ENCODE measurements around the gene CHRNB4. TPM values are rescaled to one million over a fixed set of nuclear protein-coding genes. Genes with fewer than 3 reads are reported as not detected.

Gene CHRNB4
- total RNA-seq, 2 experiments from 2014 or later: not detected

- POLR2A ChIA-PET: no interaction called here
- CTCF ChIA-PET: interaction anchor here (0.6 kb wide), 1 partner anchor 138 kb away, joined by 3 read pairs; no protein-coding TSS in a partner anchor
Measured at GRCh38 chr15:78672285-78673014, 31.4 kb upstream of the CHRNB4 start.

- ChIA-PET POLR2A (no interaction called here), CTCF (interaction anchor here (0.6 kb wide), 1 partner anchor 139 kb away, joined by 3 read pairs; no protein-coding TSS in a partner anchor)
Measured at GRCh38 chr15:78671626-78672211, 30.7 kb upstream of the CHRNB4 start.

- POLR2A ChIA-PET: no interaction called here
- CTCF ChIA-PET: no interaction called here
Measured at GRCh38 chr15:78668987-78669386, 28.0 kb upstream of the CHRNB4 start.

- ChIA-PET POLR2A (interaction anchor here (0.6 kb wide), 1 partner anchor 271 kb away, joined by 3 read pairs; no protein-coding TSS in a partner anchor), CTCF (no interaction called here)
Measured at GRCh38 chr15:78667578-78668236, 26.7 kb upstream of the CHRNB4 start.

GRCh38 chr15:78666010-78666409, 25.0 kb upstream of the CHRNB4 start:
- ChIA-PET CTCF (no interaction called here), POLR2A (no interaction called here)

GRCh38 chr15:78663703-78664102, 22.7 kb upstream of the CHRNB4 start:
- POLR2A ChIA-PET: no interaction called here

GRCh38 chr15:78662028-78662427, 21.0 kb upstream of the CHRNB4 start:
- POLR2A ChIA-PET: no interaction called here

More at GRCh38 chr15:78663703-78664102, 22.7 kb upstream of the CHRNB4 start:
- CTCF ChIA-PET: no interaction called here

GRCh38 chr15:78661001-78661400, 20.0 kb upstream of the CHRNB4 start:
- POLR2A ChIA-PET: no interaction called here
- CTCF ChIA-PET: no interaction called here

More at GRCh38 chr15:78662028-78662427, 21.0 kb upstream of the CHRNB4 start:
- CTCF ChIA-PET: no interaction called here

GRCh38 chr15:78660584-78660983, 19.6 kb upstream of the CHRNB4 start:
- CTCF ChIA-PET: no interaction called here

GRCh38 chr15:78658823-78659222, 17.8 kb upstream of the CHRNB4 start:
- ChIA-PET POLR2A (no interaction called here), CTCF (no interaction called here)

More at GRCh38 chr15:78660584-78660983, 19.6 kb upstream of the CHRNB4 start:
- POLR2A ChIA-PET: no interaction called here

- ChIA-PET CTCF (no interaction called here), POLR2A (no interaction called here)
Measured at GRCh38 chr15:78654272-78654671, 13.3 kb upstream of the CHRNB4 start.

GRCh38 chr15:78651930-78652615, 11.1 kb upstream of the CHRNB4 start:
- ChIA-PET CTCF (no interaction called here), POLR2A (no interaction called here)

- ChIA-PET POLR2A (no interaction called here), CTCF (no interaction called here)
Measured at GRCh38 chr15:78651007-78651406, 10.0 kb upstream of the CHRNB4 start.

- POLR2A ChIA-PET: no interaction called here
- CTCF ChIA-PET: no interaction called here
Measured at GRCh38 chr15:78650022-78650421, 9.0 kb upstream of the CHRNB4 start.

GRCh38 chr15:78645009-78645408, 4.0 kb upstream of the CHRNB4 start:
- ChIA-PET POLR2A (no interaction called here), CTCF (interaction anchor here (1.3 kb wide), 1 partner anchor 43 kb away, joined by 5 read pairs; no protein-coding TSS in a partner anchor)

GRCh38 chr15:78642331-78642730, 1.3 kb upstream of the CHRNB4 start:
- ChIA-PET POLR2A (no interaction called here), CTCF (no interaction called here)

GRCh38 chr15:78641749-78642275, 802 bp upstream of the CHRNB4 start:
- ChIA-PET POLR2A (no interaction called here), CTCF (interaction anchor here (0.7 kb wide), 1 partner anchor 42 kb away, joined by 3 read pairs; no protein-coding TSS in a partner anchor)

- POLR2A ChIA-PET: no interaction called here
Measured at GRCh38 chr15:78640527-78641101, 396 bp downstream of the CHRNB4 start.

GRCh38 chr15:78638658-78639314, 2.2 kb downstream of the CHRNB4 start:
- CTCF ChIA-PET: interaction anchor here (0.6 to 2.7 kb wide), 9 partner anchors 8 to 112 kb away, joined by 3 to 9 read pairs (median 4); no protein-coding TSS in a partner anchor
- POLR2A ChIA-PET: no interaction called here

More at GRCh38 chr15:78640527-78641101, 396 bp downstream of the CHRNB4 start:
- CTCF ChIA-PET: interaction anchor here (1.7 kb wide), 1 partner anchor 110 kb away, joined by 4 read pairs; no protein-coding TSS in a partner anchor
